ENCODE measurements around the gene CCP110.

Gene CCP110

DNA sequence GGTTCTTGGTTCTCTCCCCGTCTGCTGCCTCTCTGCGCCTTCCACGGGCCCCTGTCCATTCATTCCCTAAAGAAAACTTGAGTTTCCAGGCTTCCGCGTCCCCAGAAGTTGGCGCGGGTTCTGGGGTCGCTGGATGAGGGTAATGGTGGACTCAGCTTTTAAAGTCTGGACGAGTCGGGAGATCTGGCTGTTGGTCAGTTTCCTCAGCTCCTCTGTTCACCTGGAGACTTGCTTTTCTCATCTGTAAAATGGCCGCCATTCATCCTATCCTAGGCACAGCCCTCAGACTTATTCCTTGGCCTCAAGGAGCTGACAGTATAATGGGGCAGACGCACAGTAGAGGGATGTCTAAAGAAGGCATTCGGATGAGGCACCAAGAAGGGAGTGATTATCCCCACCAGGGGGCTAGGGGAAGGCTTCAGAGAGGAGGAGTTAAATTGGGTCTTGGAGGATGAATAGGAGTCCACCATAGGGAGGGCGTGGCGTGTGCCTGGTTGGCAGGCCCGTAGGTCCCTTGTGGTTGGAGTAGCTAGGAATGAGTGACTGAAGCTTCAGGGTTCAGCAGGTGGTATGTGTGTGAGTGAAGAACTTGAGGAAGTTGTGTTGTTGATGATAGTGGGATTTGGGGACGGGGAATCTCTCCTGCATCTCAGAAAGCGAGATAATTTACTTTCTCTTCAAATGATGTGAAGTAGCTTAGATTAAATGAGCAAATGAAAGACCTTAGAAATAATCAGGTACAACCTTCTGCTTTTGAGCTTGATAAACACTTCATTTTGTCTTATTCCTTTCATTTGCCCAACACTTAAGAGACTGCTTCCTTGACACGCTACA lies 32.4 kb downstream of the CCP110 start:
- peak; percentile 14 for DNase-seq

GRCh38 chr16:19559242-19559910 lies 35.6 kb downstream of the CCP110 start:
- no peak for DNase-seq

- no peak for DNase-seq
Measured at GRCh38 chr16:19560078-19560477, 36.3 kb downstream of the CCP110 start.

DNA sequence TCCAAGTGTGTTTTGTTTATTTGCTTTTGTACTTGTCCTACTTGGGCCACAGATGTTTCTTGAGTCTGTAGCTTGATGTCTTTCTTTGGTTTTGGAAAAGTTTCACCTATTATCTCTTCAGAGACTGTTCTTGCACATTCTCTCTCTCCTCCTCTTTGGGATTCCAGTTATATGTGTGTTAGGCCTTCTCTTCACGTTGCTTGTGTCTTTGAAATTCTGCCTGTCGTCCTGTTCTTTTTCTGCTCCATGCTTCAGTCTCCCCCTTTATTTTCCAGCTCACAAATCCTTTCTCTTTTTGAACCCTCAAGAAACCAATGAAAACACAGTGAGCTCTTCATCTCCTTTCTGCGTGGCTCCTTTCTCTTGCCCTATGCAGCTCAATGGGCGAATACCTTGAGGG lies 39.6 kb downstream of the CCP110 start:
- no peak for DNase-seq

DNA sequence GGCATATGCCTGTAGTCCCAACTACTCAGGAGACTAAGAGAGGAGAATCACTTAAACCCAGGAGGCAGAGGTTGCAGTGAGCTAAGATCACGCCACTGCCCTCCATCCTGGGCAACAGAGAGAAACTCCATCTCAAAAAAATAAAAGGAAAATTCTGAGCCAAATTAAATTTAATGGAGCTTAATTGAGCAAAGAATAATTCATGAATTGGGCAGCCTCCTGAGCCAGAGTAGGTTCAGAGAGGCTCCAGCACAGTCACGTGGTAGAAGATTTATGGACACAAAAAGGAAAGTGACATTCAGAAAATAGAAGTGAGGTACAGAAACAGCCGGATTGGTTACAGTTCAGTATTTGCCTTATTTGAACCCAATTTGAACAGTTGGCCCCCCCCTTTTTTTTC lies 42.6 kb downstream of the CCP110 start:
- no peak for DNase-seq

DNA sequence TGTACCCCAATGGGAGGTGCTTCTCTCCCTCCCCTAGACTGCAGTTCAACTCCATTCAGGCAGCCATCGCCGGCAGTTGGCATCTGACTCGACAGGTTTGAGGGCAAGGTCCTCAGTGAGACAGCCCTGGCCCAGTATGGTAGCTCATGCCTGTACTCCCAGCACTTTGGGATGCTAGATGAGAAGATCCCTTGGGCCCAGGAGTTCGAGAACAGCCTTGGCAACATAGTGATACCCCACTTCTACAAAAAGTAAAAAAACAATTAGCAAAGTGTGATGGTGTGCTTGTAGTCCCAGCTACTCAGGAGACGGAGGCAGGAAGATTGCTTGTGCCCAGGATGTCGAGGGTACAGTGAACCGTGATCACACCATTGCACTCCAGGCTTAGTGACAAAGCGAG lies 43.8 kb downstream of the CCP110 start:
- DNase-seq, result no peak

GRCh38 chr16:19573997-19574396 lies 50.3 kb downstream of the CCP110 start:
- no peak for DNase-seq

DNA sequence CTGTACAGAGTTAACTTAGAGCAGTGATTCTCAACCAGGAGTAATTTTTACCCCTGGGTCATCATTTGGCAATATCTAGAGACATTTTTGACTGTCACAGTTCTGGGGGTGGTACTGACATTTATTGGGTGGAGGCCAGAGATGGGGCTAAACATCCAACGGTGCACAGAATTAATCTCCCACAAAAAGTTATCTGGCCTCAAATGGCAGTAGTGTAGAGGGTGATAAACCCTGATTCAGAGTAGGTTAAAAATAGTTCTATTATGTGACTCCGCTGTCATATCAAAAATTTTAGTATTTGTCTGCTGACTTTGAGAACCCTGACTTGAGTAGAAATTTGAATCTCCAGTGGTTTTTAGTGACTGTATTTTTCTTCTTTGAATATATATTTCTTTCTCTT lies 50.9 kb downstream of the CCP110 start:
- DNase-seq, result no peak

- no peak for DNase-seq
Measured at GRCh38 chr16:19578378-19578971, 54.7 kb downstream of the CCP110 start.

- no peak for DNase-seq
Measured at GRCh38 chr16:19582050-19582831, 58.5 kb downstream of the CCP110 start.

- no peak for DNase-seq
Measured at GRCh38 chr16:19583665-19584300, 60.0 kb downstream of the CCP110 start.

- no peak for DNase-seq
Measured at GRCh38 chr16:19588661-19589060, 64.9 kb downstream of the CCP110 start.

- no peak for DNase-seq
Measured at GRCh38 chr16:19589106-19589505, 65.4 kb downstream of the CCP110 start.

DNA sequence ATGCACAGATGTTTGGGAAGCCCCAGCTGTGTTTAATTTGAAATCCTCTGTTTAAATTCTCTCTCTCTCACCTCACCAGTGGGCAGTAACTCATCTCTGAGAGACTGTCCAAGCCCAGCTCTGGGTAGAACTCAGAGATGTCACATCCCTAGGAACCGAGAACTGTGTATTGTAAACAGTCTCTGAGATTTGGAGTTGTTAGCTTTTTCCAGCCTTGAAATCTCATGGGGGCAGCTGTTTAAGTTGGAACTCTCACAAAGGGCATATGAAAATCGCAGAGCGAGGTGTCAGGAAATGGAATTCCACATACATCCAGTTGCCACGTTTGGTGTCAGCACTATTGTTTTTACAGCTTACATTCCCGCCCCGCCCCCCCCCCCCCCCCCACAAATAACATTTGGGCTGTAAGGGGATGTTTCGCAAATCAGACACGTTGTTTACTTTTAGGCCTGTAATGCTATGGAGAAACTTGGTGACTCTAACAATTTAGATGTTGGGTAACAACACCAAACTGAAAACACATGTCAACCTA lies 66.1 kb downstream of the CCP110 start:
- DNase-seq, result no peak

- DNase-seq, result peak; percentile 32
Measured at GRCh38 chr16:19595043-19595767, 71.5 kb downstream of the CCP110 start.

DNA sequence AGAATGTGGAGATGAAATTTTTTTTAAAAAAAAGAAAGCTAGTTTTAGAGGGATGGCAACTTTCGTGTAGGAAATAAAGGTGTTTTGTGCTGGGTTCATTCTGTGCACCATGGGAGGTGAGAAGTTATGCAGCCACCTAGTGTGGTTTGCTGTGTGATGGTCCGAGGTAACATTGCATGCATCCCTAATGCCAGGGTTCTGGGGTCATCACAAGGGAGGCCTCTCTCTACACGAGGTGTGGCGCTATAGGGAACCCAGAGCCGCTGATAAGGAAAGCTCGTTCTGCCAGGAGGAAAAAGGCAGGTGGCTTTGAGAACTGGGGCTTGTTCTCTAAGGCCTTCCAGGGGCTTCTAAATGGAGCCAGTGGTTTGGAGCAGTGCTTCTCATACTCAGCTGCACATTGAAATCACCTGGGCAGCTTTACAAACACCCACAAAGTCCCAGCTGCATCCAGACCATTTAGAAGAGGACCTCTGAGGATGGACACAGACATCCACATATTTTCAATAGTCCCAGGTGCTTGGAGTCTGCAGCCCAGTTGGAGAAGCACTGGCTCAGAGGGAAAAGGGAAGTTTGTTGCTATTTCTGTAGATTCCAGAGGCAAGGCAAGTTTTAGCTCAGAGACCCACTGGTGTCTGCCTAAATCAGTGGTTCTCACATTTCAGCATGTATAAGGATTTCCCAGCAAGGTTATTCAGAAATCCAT lies 75.2 kb downstream of the CCP110 start:
- DNase-seq, result no peak

- no peak for DNase-seq
Measured at GRCh38 chr16:19599968-19600716, 76.4 kb downstream of the CCP110 start.

- DNase-seq, result no peak
Measured at GRCh38 chr16:19601083-19601976, 77.6 kb downstream of the CCP110 start.
